ENCODE results near the gene GRM4. TPM values are rescaled to one million over a fixed set of nuclear protein-coding genes. Genes with fewer than 3 reads are reported as not detected.

The GRM4 gene
- total and polyA plus RNA-seq, 2 experiments from 2014 or later, result 0.10 to 0.22 TPM

DNA sequence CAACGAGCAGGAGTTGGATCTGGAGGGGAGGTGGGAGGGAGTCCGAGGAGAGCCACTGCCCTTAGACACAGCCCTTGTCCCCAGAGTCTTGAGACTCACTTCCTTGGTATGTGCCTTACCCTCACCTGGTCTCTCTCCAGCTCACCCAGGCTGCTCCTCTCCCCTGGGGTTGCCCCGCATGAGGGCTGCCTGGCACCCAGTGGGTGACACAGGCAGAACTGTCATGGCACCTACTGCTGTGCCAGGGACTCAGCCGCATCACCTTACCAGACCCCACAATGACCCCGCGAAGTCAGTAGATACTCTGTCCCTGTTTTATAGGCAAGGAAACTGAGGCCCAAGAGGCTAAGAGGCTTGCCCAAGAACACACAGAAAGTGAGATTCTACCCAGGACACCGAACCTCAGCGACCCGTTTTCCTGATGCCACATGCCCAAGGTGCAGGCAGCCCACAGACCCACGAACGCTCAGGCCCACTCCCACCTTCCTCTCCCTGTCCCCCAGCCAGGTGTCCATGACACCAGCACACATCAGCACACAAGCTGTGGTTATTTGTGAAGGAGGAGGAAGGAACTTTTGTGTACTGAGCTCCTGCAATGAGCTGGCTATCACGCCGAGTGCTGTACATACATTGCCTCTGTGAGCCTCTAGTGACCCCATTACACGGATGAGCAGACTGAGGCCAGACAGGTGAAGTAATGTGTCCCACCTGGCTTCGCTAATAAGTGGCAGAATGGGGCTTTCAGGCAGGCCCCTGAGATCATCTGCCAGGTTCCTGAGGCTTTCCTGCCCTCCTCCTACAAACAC, 168.1 kb downstream of the GRM4 start:
- Histone ChIP-seq H3K27me3 (replicated peaks; ENCODE audit: insufficient read depth) (peaks cover 39% of the 10 kb centered on the region), H3K4me1 (ENCODE audit: insufficient read depth) (no peaks in the 10 kb centered on the region), H3K9ac (no peak overlapping the region), H2AFZ (no peak overlapping the region), H3K27ac (no peak overlapping the region), H3F3A (ENCODE audit: insufficient read depth) (no peaks in the 10 kb centered on the region), H3K9me3 (ENCODE audit: low read depth) (no peaks in the 10 kb centered on the region), H3K36me3 (ENCODE audit: low read depth) (no peaks in the 10 kb centered on the region), H3K9me2 (ENCODE audit: insufficient read depth) (no peaks in the 10 kb centered on the region), H4K20me1 (ENCODE audit: insufficient read depth) (no peaks in the 10 kb centered on the region), H3K79me2 (ENCODE audit: insufficient read depth) (no peaks in the 10 kb centered on the region), H3K4me2 (ENCODE audit: unreplicated experiment) (no peak overlapping the region), H3K4me3 (no peak overlapping the region)
- DNase-seq, result no peak
- 49 to 64% methylated on average over 15 of the region's 15 CpGs for WGBS, 2 experiments (ENCODE audit: low coverage in 1 of 2, low lambda C conversion rate in 2 of 2, missing lambda C conversion rate in 2 of 2)
- in situ Hi-C loops (cut with MboI), result no loop called here
- TF ChIP-seq EZH2 (IDR thresholded peaks at IDR 0.05; ENCODE audit: insufficient read depth, poor library complexity, severe bottlenecking) (no peak), EZH2phosphoT487 (IDR thresholded peaks at IDR 0.05; ENCODE audit: insufficient read depth, low read depth) (no peak)

DNA sequence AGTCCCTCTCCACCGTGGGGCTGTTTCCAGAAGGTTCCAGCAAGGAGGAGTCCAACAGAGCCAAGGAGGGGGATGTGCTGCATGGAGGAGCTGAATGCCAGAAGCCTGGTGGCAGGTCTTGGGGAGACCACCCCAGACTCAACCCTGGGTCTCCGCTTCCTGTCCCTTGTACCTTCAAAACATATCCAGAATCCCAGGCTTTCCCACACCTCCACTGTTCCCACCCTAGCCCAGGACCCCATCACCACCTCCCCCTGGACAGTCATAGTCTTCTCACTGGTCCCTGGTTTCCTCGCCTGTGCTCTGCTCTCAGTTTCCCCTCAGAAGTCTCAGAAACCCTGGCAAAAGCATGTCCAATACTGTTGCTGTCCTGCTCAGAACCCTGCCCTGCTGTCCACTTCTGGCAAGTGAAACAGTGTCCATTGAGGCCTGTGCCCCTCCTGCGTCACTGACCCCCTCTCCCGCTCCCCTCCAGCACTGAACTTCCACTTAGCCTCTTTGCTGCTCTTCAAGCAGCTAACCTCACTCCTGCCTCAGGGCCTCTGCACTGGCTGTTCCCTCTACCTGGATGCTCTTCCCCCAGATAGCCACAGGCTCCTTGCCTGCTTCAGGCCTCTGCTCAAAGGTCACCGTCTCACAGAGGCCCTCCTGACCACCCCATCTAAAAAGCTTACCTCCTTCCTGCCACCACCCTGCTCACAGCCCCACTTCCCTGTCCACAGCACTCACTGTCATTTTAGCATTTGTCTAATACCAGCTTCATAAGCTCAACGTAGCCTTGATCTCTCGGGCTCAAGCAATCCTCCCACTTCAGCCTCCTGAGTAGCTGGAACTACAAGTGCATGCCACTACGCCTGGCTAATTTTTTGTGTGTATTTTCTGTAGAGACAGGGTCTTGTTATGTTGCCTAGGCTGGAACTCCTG, 169.2 kb downstream of the GRM4 start:
- Histone ChIP-seq H2AFZ (no peak overlapping the region), H3K4me2 (ENCODE audit: unreplicated experiment) (no peak overlapping the region), H4K20me1 (ENCODE audit: insufficient read depth) (no peaks in the 10 kb centered on the region), H3K4me3 (no peak overlapping the region), H3K9me3 (ENCODE audit: low read depth) (no peaks in the 10 kb centered on the region), H3K27me3 (replicated peaks; ENCODE audit: insufficient read depth) (peaks cover 50% of the 10 kb centered on the region), H3K27ac (no peak overlapping the region), H3K4me1 (ENCODE audit: insufficient read depth) (no peaks in the 10 kb centered on the region), H3K9me2 (ENCODE audit: insufficient read depth) (no peaks in the 10 kb centered on the region), H3K9ac (no peak overlapping the region), H3F3A (ENCODE audit: insufficient read depth) (no peaks in the 10 kb centered on the region), H3K79me2 (ENCODE audit: insufficient read depth) (no peaks in the 10 kb centered on the region), H3K36me3 (ENCODE audit: low read depth) (no peaks in the 10 kb centered on the region)
- WGBS, 2 experiments (ENCODE audit: low coverage in 1 of 2, low lambda C conversion rate in 2 of 2, missing lambda C conversion rate in 2 of 2), result 72 to 79% methylated on average over 9 of the region's 9 CpGs
- in situ Hi-C loops (cut with MboI), result no loop called here
- TF ChIP-seq EZH2phosphoT487 (IDR thresholded peaks at IDR 0.05; ENCODE audit: insufficient read depth, low read depth) (no peak), EZH2 (IDR thresholded peaks at IDR 0.05; ENCODE audit: insufficient read depth, poor library complexity, severe bottlenecking) (no peak)
- no peak for DNase-seq

DNA sequence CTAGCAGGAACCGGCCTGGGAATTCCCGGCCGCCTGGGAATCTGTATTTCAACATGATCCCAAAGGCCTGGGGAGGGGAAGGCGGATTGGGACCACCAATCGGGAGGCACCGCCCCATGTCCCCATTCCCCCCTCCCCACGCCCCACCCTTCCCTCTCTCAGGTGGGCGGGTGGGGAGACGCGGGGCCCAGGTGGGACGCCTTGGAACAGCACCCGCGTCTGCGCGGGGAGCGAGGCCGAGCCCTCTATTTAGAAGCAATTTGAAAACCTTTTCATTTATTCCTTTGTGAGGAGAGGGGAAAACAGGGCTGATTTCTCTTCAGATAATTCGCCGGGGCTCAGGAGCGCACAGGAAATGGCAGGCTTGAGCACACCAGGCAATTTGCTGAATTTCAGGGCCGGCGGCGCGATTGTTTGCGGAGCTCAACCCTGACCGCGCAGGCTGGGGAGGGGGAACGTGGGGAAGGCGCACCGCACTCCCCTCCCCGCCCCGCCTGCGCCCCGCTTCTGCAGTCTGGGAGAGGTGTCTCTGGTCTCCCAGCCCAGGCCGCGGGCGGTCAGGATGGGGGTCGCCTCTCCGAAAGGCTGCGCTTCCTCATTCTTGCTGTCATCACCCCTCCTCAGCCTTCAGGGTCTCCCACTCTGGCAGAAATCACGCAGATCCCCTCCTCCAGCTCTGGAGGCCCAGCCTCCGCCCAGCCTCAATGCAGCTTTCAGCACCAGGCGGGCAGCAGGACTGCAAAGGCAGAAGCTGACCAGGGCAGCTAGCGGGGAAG, 170.0 kb downstream of the GRM4 start:
- TF ChIP-seq EZH2 (IDR thresholded peaks at IDR 0.05; ENCODE audit: insufficient read depth, poor library complexity, severe bottlenecking), result no peak
- no peak for TF ChIP-seq EZH2phosphoT487 (IDR thresholded peaks at IDR 0.05; ENCODE audit: insufficient read depth, low read depth)
- no peak overlapping the region for H3K27ac ChIP-seq
- H3K9me3 ChIP-seq (ENCODE audit: low read depth), result no peaks in the 10 kb centered on the region
- no peaks in the 10 kb centered on the region for H3K79me2 ChIP-seq (ENCODE audit: insufficient read depth)
- H3K36me3 ChIP-seq (ENCODE audit: low read depth), result no peaks in the 10 kb centered on the region
- no peaks in the 10 kb centered on the region for H3K9me2 ChIP-seq (ENCODE audit: insufficient read depth)
- no peak overlapping the region for H3K4me3 ChIP-seq
- H2AFZ ChIP-seq, result no peak overlapping the region
- H3K9ac ChIP-seq, result no peak overlapping the region
- no peaks in the 10 kb centered on the region for H3F3A ChIP-seq (ENCODE audit: insufficient read depth)
- no peaks in the 10 kb centered on the region for H4K20me1 ChIP-seq (ENCODE audit: insufficient read depth)
- peaks cover 58% of the 10 kb centered on the region for H3K27me3 ChIP-seq (replicated peaks; ENCODE audit: insufficient read depth)
- in situ Hi-C loops (cut with MboI), result no loop called here
- no peak overlapping the region for H3K4me2 ChIP-seq (ENCODE audit: unreplicated experiment)
- DNase-seq, result no peak
- WGBS, 2 experiments (ENCODE audit: low coverage in 1 of 2, low lambda C conversion rate in 2 of 2, missing lambda C conversion rate in 2 of 2), result 18 to 19% methylated on average over 35 to 44 of the region's 44 CpGs
- no peaks in the 10 kb centered on the region for H3K4me1 ChIP-seq (ENCODE audit: insufficient read depth)

GRCh38 chr6:33974471-33974870, 171.4 kb downstream of the GRM4 start:
- H3F3A ChIP-seq (ENCODE audit: insufficient read depth), result no peaks in the 10 kb centered on the region
- H4K20me1 ChIP-seq (ENCODE audit: insufficient read depth), result no peaks in the 10 kb centered on the region
- 11 to 21% methylated on average over 2 of the region's 2 CpGs for WGBS, 2 experiments (ENCODE audit: low coverage in 1 of 2, low lambda C conversion rate in 2 of 2, missing lambda C conversion rate in 2 of 2)
- no peaks in the 10 kb centered on the region for H3K9me2 ChIP-seq (ENCODE audit: insufficient read depth)
- H3K27ac ChIP-seq, result no peak overlapping the region
- no peak for TF ChIP-seq EZH2 (IDR thresholded peaks at IDR 0.05; ENCODE audit: insufficient read depth, poor library complexity, severe bottlenecking)
- H3K9ac ChIP-seq, result no peak overlapping the region
- no peaks in the 10 kb centered on the region for H3K9me3 ChIP-seq (ENCODE audit: low read depth)
- peaks cover 70% of the 10 kb centered on the region for H3K27me3 ChIP-seq (replicated peaks; ENCODE audit: insufficient read depth)
- H3K79me2 ChIP-seq (ENCODE audit: insufficient read depth), result no peaks in the 10 kb centered on the region
- H3K36me3 ChIP-seq (ENCODE audit: low read depth), result no peaks in the 10 kb centered on the region
- H3K4me3 ChIP-seq, result no peak overlapping the region
- DNase-seq, result no peak
- in situ Hi-C loops (cut with MboI), result no loop called here
- no peak overlapping the region for H2AFZ ChIP-seq
- no peak overlapping the region for H3K4me2 ChIP-seq (ENCODE audit: unreplicated experiment)
- no peaks in the 10 kb centered on the region for H3K4me1 ChIP-seq (ENCODE audit: insufficient read depth)
